Spleen (tissue), 11 donors: ENCODE data around the gene TAF5. TPM values are rescaled to one million over a fixed set of nuclear protein-coding genes. Genes with fewer than 3 reads are reported as not detected.

Experiments
- DNase-seq: peaks from one replicate; pipeline ENCODE4 v3.0.0-alpha.2; 2020
- H3K27ac ChIP-seq, 8 donors: fragments of 200-600 bp; sonication (generic) in 7 of 8; 1 replicate in 4 of 8; 2 replicates in 4 of 8; pipeline versions ENCODE4 v1.5.0 to v1.8.0; 2016 to 2021; ENCODE audit warnings: inconsistent platforms in 4 of 8, mild to moderate bottlenecking in 4 of 8, moderate library complexity in 1 of 8
- H3K27me3 ChIP-seq, 7 donors: fragments of 200-600 bp; sonication (generic) in 6 of 7; replicated peaks in 1 of 7; 1 replicate in 4 of 7; 2 replicates in 3 of 7; pipeline versions ENCODE4 v1.5.0 to v1.8.0; 2016 to 2021; ENCODE audit warnings: inconsistent platforms in 3 of 7, mild to moderate bottlenecking in 1 of 7
- H3K36me3 ChIP-seq, 6 donors: fragments of 200-600 bp; sonication (generic) in 5 of 6; 1 replicate in 4 of 6; 2 replicates in 2 of 6; pipeline versions ENCODE4 v1.5.0 to v1.8.0; 2016 to 2021; ENCODE audit warnings: inconsistent platforms in 2 of 6
- H3K4me1 ChIP-seq, 6 donors: fragments of 200-600 bp; sonication (generic) in 5 of 6; 1 replicate in 3 of 6; 2 replicates in 3 of 6; pipeline versions ENCODE4 v1.5.0 to v1.8.0; 2016 to 2021; ENCODE audit warnings: inconsistent platforms in 3 of 6
- H3K4me3 ChIP-seq, 8 donors: fragments of 200-600 bp; sonication (generic) in 7 of 8; 1 replicate in 4 of 8; 2 replicates in 4 of 8; pipeline versions ENCODE4 v1.5.0 to v1.8.0; 2016 to 2021; ENCODE audit warnings: inconsistent platforms in 4 of 8, mild to moderate bottlenecking in 4 of 8, moderate library complexity in 2 of 8
- H3K9me3 ChIP-seq, 8 donors: fragments of 200-600 bp; sonication (generic) in 7 of 8; 1 replicate in 4 of 8; 2 replicates in 4 of 8; pipeline versions ENCODE4 v1.5.0 to v1.8.0; 2016 to 2021; ENCODE audit warnings: inconsistent platforms in 4 of 8
- CTCF ChIP-seq, 11 experiments: fragments of 200-600 bp in 7 of 11; fragments of 450-650 bp in 4 of 11; sonication (generic) in 4 of 11; IDR thresholded peaks in 8 of 11; conservative IDR thresholded peaks in 3 of 11; 1 replicate in 7 of 11; 2 replicates in 4 of 11; pipeline versions ENCODE4 v1.4.0 to v1.8.0; 2016 to 2021; ENCODE audit warnings: antibody characterized with exemption in 11 of 11, inconsistent platforms in 4 of 11, mild to moderate bottlenecking in 1 of 11
- POLR2A ChIP-seq, 3 donors: fragments of 450-650 bp; IDR thresholded peaks; one replicate each; pipeline ENCODE4 v1.5.1; 2017; ENCODE audit warnings: antibody characterized with exemption in 3 of 3, mild to moderate bottlenecking in 1 of 3
- POLR2AphosphoS5 ChIP-seq, 3 donors: sonication (generic); formaldehyde crosslinking; IDR thresholded peaks; one replicate each; pipeline ENCODE4 v1.5.1; 2017; ENCODE audit warnings: antibody characterized with exemption in 3 of 3
- WGBS, 5 donors: extraction: QIAGEN DNeasy Blood & Tissue Kit in 3 of 5; methylation state at CpG; one replicate each; pipeline versions ENCODE4 v1.1.5 to v1.1.7; 2013 to 2018; 5-methylcytosine and 5-hydroxymethylcytosine counted together
- intact Hi-C: fragments of 100-400 bp; cut with DNase I; formaldehyde crosslinking; loops from one replicate; pipeline ENCODE4 v1.15.0; 2023; ENCODE audit warnings: low total_unique reads
- polyA plus RNA-seq, 3 donors: library from polyadenylated mRNA; stranded (reverse); fragments of 200-250 nt; gene quantifications; one replicate each; pipeline ENCODE4 v1.2.1, GENCODE V29; 2013
- total RNA-seq, 7 donors: library from RNA; depleted of rRNA in 3 of 7; stranded (reverse); fragments of >200 nt in 3 of 7; fragmentation: NEBNext Ultra II Directional in 4 of 7; extraction: Animal tissue kit (Norgen Biotek cat#: 25700) in 4 of 7; gene quantifications; one replicate each; pipeline versions ENCODE4 v1.1.0 to v1.2.1, GENCODE V29; 2016 to 2021
- donor health status: healthy with polysubstance abuse.
- donor health status: DM: no; HTN: no; CAD: no; lungs with moderate emphysema.
- donor health status: DM: no; HTN: no; CAD: no.
- donor health status: Bipolar disorder and iron deficiency.
- donor health status: healthy.
- donor health status: DM: no; HTN: no; CAD: no.
- donor health status: DM: yes; HTN: yes; CAD: no.

The TAF5 gene
- total and polyA plus RNA-seq, 10 donors = 2.3 to 7.7 (median 4.4) TPM

GRCh38 chr10:103374263-103374662, 6.5 kb downstream of the TAF5 start:
- intact Hi-C loops = no loop called here
- H3K27me3 ChIP-seq = no peaks in the 10 kb centered on the region
- H3K27ac ChIP-seq = no peak overlapping the region
- 83 to 95% (median 91%) methylated on average over 5 of the region's 5 CpGs for WGBS, 5 donors
- H3K4me1 ChIP-seq = peaks cover 4 to 23% (median 9%) of the 10 kb centered on the region in 6 donors
- TF ChIP-seq POLR2A (IDR thresholded peaks at IDR 0.05) (no peak), POLR2AphosphoS5 (IDR thresholded peaks at IDR 0.05) (no peak), CTCF (IDR thresholded peaks at IDR 0.05 in 8 of 11, conservative IDR thresholded peaks at IDR 0.05 in 3 of 11) (no peak)
- no peaks in the 10 kb centered on the region for H3K9me3 ChIP-seq
- no peak for DNase-seq
- no peak overlapping the region for H3K4me3 ChIP-seq
- H3K36me3 ChIP-seq = peaks cover 0 to 63% (median 47%) of the 10 kb centered on the region in 6 donors

GRCh38 chr10:103382769-103383168, 15.0 kb downstream of the TAF5 start:
- Histone ChIP-seq H3K36me3 (peaks cover 0 to 100% (median 73%) of the 10 kb centered on the region in 6 donors), H3K27ac (peak overlapping the region in 2 of 8 donors; percentile 21 to 45), H3K4me1 (no peaks in the 10 kb centered on the region), H3K4me3 (no peak overlapping the region), H3K27me3 (no peaks in the 10 kb centered on the region), H3K9me3 (no peaks in the 10 kb centered on the region)
- TF ChIP-seq POLR2A (IDR thresholded peaks at IDR 0.05) (no peak), CTCF (IDR thresholded peaks at IDR 0.05 in 8 of 11, conservative IDR thresholded peaks at IDR 0.05 in 3 of 11) (no peak), POLR2AphosphoS5 (IDR thresholded peaks at IDR 0.05) (no peak)
- no peak for DNase-seq
- 82 to 89% (median 88%) methylated on average over 5 of the region's 5 CpGs for WGBS, 5 donors
- intact Hi-C loops = no loop called here

- Histone ChIP-seq H3K4me3 (no peak overlapping the region), H3K36me3 (peaks cover 0 to 65% (median 38%) of the 10 kb centered on the region in 6 donors), H3K4me1 (peaks cover 23 to 63% (median 50%) of the 10 kb centered on the region in 6 donors), H3K27me3 (no peaks in the 10 kb centered on the region), H3K9me3 (no peaks in the 10 kb centered on the region), H3K27ac (no peak overlapping the region)
- intact Hi-C loops = no loop called here
- DNase-seq = no peak
- no peak for TF ChIP-seq POLR2AphosphoS5 (IDR thresholded peaks at IDR 0.05)
- no peak for TF ChIP-seq CTCF (IDR thresholded peaks at IDR 0.05 in 8 of 11, conservative IDR thresholded peaks at IDR 0.05 in 3 of 11)
- no peak for TF ChIP-seq POLR2A (IDR thresholded peaks at IDR 0.05)
- 86 to 89% (median 87%) methylated on average over 14 of the region's 14 CpGs for WGBS, 5 donors
These were observed 26.4 kb downstream of the TAF5 start for GRCh38 chr10:103394180-103394579.

DNA sequence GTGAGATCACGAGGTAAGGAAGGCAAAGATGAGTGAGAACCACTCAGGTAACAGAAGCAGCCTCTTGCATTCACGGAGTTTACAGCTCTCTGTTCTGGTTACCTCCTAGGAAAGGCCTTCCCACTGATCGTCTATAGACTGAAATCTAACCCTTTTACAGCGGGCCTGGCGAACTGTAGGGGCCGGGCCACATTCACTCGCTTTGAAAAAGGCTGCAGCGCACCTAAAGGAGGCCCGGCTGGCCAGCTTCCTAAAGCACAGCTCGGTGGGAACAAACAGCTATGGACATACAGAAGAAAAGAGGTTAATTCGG, 27.9 kb downstream of the TAF5 start:
- TF ChIP-seq CTCF (IDR thresholded peaks at IDR 0.05 in 8 of 11, conservative IDR thresholded peaks at IDR 0.05 in 3 of 11) (no peak), POLR2A (IDR thresholded peaks at IDR 0.05) (no peak), POLR2AphosphoS5 (IDR thresholded peaks at IDR 0.05) (no peak)
- peaks cover 23 to 70% (median 50%) of the 10 kb centered on the region in 6 donors for H3K4me1 ChIP-seq
- no peaks in the 10 kb centered on the region for H3K9me3 ChIP-seq
- WGBS, 5 donors = 2 to 5% (median 3%) methylated on average over 11 of the region's 11 CpGs
- DNase-seq = no peak
- H3K27me3 ChIP-seq = no peaks in the 10 kb centered on the region
- intact Hi-C loops = no loop called here
- H3K36me3 ChIP-seq = peaks cover 0 to 65% (median 37%) of the 10 kb centered on the region in 6 donors
- H3K27ac ChIP-seq = peak overlapping the region in 7 of 8 donors; percentile 70 to 91 (median 87)
- peak overlapping the region; percentile 77 to 99 (median 92) for H3K4me3 ChIP-seq
